ENCODE measurements around the gene TLE3. TPM values are rescaled to one million over a fixed set of nuclear protein-coding genes. Genes with fewer than 3 reads are reported as not detected.

The TLE3 gene
- total and polyA plus RNA-seq, 11 donors, result 4.8 to 49.6 (median 16.4) TPM

GRCh38 chr15:70034141-70034540 is 63.6 kb downstream of the TLE3 start:
- Histone ChIP-seq H3K4me3 (no peak overlapping the region), H3K9me3 (no peaks in the 10 kb centered on the region), H3K27ac (no peak overlapping the region), H3K27me3 (peaks cover 0 to 43% (median 12%) of the 10 kb centered on the region in 9 donors), H3K36me3 (no peaks in the 10 kb centered on the region), H3K4me1 (peaks cover 0 to 9% (median 0%) of the 10 kb centered on the region in 12 donors)
- 86 to 92% (median 88%) methylated on average over 3 to 4 of the region's 4 CpGs for WGBS, 4 donors
- ATAC-seq (no peak), DNase-seq (no peak)
- intact Hi-C loops (cut with DNase I), result no loop called here
- no peak for TF ChIP-seq POLR2A (IDR thresholded peaks at IDR 0.05)
- TF ChIP-seq, protein P1, sequence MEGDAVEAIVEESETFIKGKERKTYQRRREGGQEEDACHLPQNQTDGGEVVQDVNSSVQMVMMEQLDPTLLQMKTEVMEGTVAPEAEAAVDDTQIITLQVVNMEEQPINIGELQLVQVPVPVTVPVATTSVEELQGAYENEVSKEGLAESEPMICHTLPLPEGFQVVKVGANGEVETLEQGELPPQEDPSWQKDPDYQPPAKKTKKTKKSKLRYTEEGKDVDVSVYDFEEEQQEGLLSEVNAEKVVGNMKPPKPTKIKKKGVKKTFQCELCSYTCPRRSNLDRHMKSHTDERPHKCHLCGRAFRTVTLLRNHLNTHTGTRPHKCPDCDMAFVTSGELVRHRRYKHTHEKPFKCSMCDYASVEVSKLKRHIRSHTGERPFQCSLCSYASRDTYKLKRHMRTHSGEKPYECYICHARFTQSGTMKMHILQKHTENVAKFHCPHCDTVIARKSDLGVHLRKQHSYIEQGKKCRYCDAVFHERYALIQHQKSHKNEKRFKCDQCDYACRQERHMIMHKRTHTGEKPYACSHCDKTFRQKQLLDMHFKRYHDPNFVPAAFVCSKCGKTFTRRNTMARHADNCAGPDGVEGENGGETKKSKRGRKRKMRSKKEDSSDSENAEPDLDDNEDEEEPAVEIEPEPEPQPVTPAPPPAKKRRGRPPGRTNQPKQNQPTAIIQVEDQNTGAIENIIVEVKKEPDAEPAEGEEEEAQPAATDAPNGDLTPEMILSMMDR (IDR thresholded peaks at IDR 0.05), result no peak

GRCh38 chr15:70033529-70034140 is 64.1 kb downstream of the TLE3 start:
- intact Hi-C loops (cut with DNase I), result no loop called here
- ATAC-seq, result peak in 1 of 4 donors; percentile 22
- no peak for DNase-seq

DNA sequence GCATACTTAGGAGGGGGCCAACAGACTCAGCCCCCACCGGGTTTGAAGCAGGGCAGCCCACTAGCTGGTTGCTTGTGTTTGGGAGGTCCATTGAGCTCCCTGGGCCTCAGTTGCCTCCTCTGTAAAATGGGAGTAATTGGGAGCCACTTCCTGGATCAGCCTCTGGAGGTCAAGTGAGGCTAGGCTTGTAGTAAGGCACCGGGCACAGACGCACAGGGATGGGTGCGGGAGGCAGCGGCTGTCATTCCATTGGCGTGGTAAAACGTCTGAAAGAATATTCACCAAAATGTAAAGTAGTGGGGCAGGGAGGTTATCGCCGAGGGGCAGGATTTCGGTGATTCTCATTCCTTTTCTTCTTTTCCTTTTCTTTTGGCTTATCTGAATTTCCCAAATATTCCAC is 64.6 kb downstream of the TLE3 start:
- 37 to 58% (median 52%) methylated on average over 10 of the region's 10 CpGs for WGBS, 4 donors
- DNase-seq (no peak), ATAC-seq (no peak)
- no peak overlapping the region for H3K27ac ChIP-seq
- H3K4me1 ChIP-seq, result peaks cover 0 to 9% (median 0%) of the 10 kb centered on the region in 12 donors
- no peak overlapping the region for H3K4me3 ChIP-seq
- TF ChIP-seq, protein P1 (IDR thresholded peaks at IDR 0.05), result no peak
- no peak for TF ChIP-seq POLR2A (IDR thresholded peaks at IDR 0.05)
- H3K9me3 ChIP-seq, result no peaks in the 10 kb centered on the region
- H3K27me3 ChIP-seq, result peaks cover 0 to 47% (median 12%) of the 10 kb centered on the region in 9 donors
- intact Hi-C loops (cut with DNase I), result no loop called here
- H3K36me3 ChIP-seq, result no peaks in the 10 kb centered on the region

More at GRCh38 chr15:70033529-70034140, 64.1 kb downstream of the TLE3 start:
- H3K4me1 ChIP-seq, result peaks cover 0 to 9% (median 0%) of the 10 kb centered on the region in 12 donors
- 24 to 39% (median 32%) methylated on average over 34 to 35 of the region's 35 CpGs for WGBS, 4 donors
- H3K9me3 ChIP-seq, result no peaks in the 10 kb centered on the region
- H3K36me3 ChIP-seq, result no peaks in the 10 kb centered on the region
- H3K27ac ChIP-seq, result no peak overlapping the region
- TF ChIP-seq POLR2A (IDR thresholded peaks at IDR 0.05), result no peak
- TF ChIP-seq, protein P1 (IDR thresholded peaks at IDR 0.05), result no peak
- H3K27me3 ChIP-seq, result peaks cover 0 to 42% (median 12%) of the 10 kb centered on the region in 9 donors
- H3K4me3 ChIP-seq, result no peak overlapping the region

- H3K4me1 ChIP-seq, result peaks cover 0 to 9% (median 0%) of the 10 kb centered on the region in 12 donors
- H3K27me3 ChIP-seq, result peaks cover 0 to 47% (median 12%) of the 10 kb centered on the region in 9 donors
- H3K4me3 ChIP-seq, result no peak overlapping the region
- DNase-seq (no peak), ATAC-seq (no peak)
- no peak overlapping the region for H3K27ac ChIP-seq
- intact Hi-C loops (cut with DNase I), result no loop called here
- no peaks in the 10 kb centered on the region for H3K36me3 ChIP-seq
- 58 to 79% (median 76%) methylated on average over 1 to 2 of the region's 2 CpGs for WGBS, 4 donors
- H3K9me3 ChIP-seq, result no peaks in the 10 kb centered on the region
- TF ChIP-seq POLR2A (IDR thresholded peaks at IDR 0.05), result no peak
- TF ChIP-seq, protein P1 (IDR thresholded peaks at IDR 0.05), result no peak
Measured at GRCh38 chr15:70032509-70032908, 65.2 kb downstream of the TLE3 start.
